LHCN-M2 (cell line): Measurements from ENCODE around the gene KRT83. TPM values are rescaled to one million over a fixed set of nuclear protein-coding genes. Genes with fewer than 3 reads are reported as not detected.

Experiments
- DNase-seq: peaks from one replicate; pipeline ENCODE4 v3.0.0-alpha.2; 2012; ENCODE audit warnings: low read depth
- total RNA-seq: library from RNA; depleted of rRNA; stranded (reverse); fragments of >200 nt; gene quantifications from 2 replicates; pipeline ENCODE4 v1.2.3, GENCODE V29; 2014; rRNA removed

KRT83 gene
- total RNA-seq, 1 experiment from 2014 or later = not detected

- no peak for DNase-seq
Measured at GRCh38 chr12:52267266-52267665, 53.9 kb downstream of the KRT83 start.

- DNase-seq = no peak
Measured at GRCh38 chr12:52266514-52266913, 54.7 kb downstream of the KRT83 start.

GRCh38 chr12:52264435-52264825, 56.8 kb downstream of the KRT83 start:
- peak; percentile 61 for DNase-seq

Other genes with a start within 250 kb of the KRT83 start
- not detected in 2 replicates for gene SMIM41, start 241.7 kb downstream of the KRT83 start, total RNA-seq
- 4.2 and 6.7 TPM in 2 replicates for gene KRT80, start 129.4 kb downstream of the KRT83 start, total RNA-seq
- gene KRT7, start 88.2 kb downstream of the KRT83 start, total RNA-seq = 0.40 and 2.2 TPM in 2 replicates
- 0.06 TPM in 1 of 2 replicates, not detected in the other for gene KRT86, start 46.8 kb downstream of the KRT83 start, total RNA-seq
- gene KRT81, start 29.9 kb downstream of the KRT83 start, total RNA-seq = 0.11 and 1.2 TPM in 2 replicates
- gene KRT85, start 46.1 kb upstream of the KRT83 start, total RNA-seq = not detected in 2 replicates
- not detected in 2 replicates for gene KRT84, start 64.3 kb upstream of the KRT83 start, total RNA-seq
- gene KRT82, start 84.9 kb upstream of the KRT83 start, total RNA-seq = not detected in 2 replicates
- gene KRT75, start 113.0 kb upstream of the KRT83 start, total RNA-seq = not detected in 2 replicates
- gene KRT6B, start 130.7 kb upstream of the KRT83 start, total RNA-seq = not detected in 2 replicates
- not detected in 2 replicates for gene KRT6C, start 152.4 kb upstream of the KRT83 start, total RNA-seq
- not detected in 2 replicates for gene KRT6A, start 171.9 kb upstream of the KRT83 start, total RNA-seq
- not detected in 2 replicates for gene KRT5, start 199.0 kb upstream of the KRT83 start, total RNA-seq
- not detected in 2 replicates for gene KRT71, start 231.7 kb upstream of the KRT83 start, total RNA-seq